GM23248 (cell line): ENCODE measurements around the gene SLC16A2. TPM values are rescaled to one million over a fixed set of nuclear protein-coding genes. Genes with fewer than 3 reads are reported as not detected.
"Not testable (repeated sequence)": the region's sequence is repeated elsewhere in the genome, so short reads cannot be mapped to it uniquely, and the experiment has no call there.

Experiments used
- DNase-seq: peaks from one replicate; pipeline ENCODE4 v3.0.0-alpha.2; 2015
- H2AFZ ChIP-seq: fragments of 200-600 bp; sonication (generic); 2 replicates; pipeline ENCODE4 v1.6.1; 2016; ENCODE audit warnings: antibody characterized with exemption
- H3F3A ChIP-seq: fragments of 200-600 bp; sonication (generic); 2 replicates; pipeline ENCODE4 v1.6.1; 2016; ENCODE audit warnings: mild to moderate bottlenecking, antibody characterized with exemption, mixed run types; ENCODE audit not compliant: insufficient read depth
- H3K27ac ChIP-seq: fragments of 200-600 bp; sonication (generic); 2 replicates; pipeline ENCODE4 v1.5.1; 2016; ENCODE audit warnings: mild to moderate bottlenecking
- H3K27me3 ChIP-seq: fragments of 200-600 bp; sonication (generic); replicated peaks from 2 replicates; pipeline ENCODE4 v1.6.1; 2016; ENCODE audit warnings: mild to moderate bottlenecking; ENCODE audit not compliant: insufficient read depth
- H3K36me3 ChIP-seq: fragments of 200-600 bp; sonication (generic); 2 replicates; pipeline ENCODE4 v1.6.1; 2016; ENCODE audit warnings: low read depth, mild to moderate bottlenecking
- H3K4me1 ChIP-seq: fragments of 200-600 bp; sonication (generic); 2 replicates; pipeline ENCODE4 v1.6.1; 2016; ENCODE audit warnings: mild to moderate bottlenecking; ENCODE audit not compliant: insufficient read depth
- H3K4me2 ChIP-seq: fragments of 200-600 bp; sonication (generic); one replicate; pipeline ENCODE4 v1.6.1; 2016; ENCODE audit warnings: mild to moderate bottlenecking; ENCODE audit not compliant: unreplicated experiment
- H3K4me3 ChIP-seq: fragments of 200-600 bp; sonication (generic); 2 replicates; pipeline ENCODE4 v1.5.1; 2016; ENCODE audit warnings: mild to moderate bottlenecking
- H3K79me2 ChIP-seq: fragments of 200-600 bp; sonication (generic); 2 replicates; pipeline ENCODE4 v1.6.1; 2016; ENCODE audit warnings: mild to moderate bottlenecking; ENCODE audit not compliant: insufficient read depth
- H3K9ac ChIP-seq: fragments of 200-600 bp; sonication (generic); 2 replicates; pipeline ENCODE4 v1.6.1; 2016; ENCODE audit warnings: mild to moderate bottlenecking
- H3K9me2 ChIP-seq: fragments of 200-600 bp; sonication (generic); 2 replicates; pipeline ENCODE4 v1.6.1; 2016; ENCODE audit warnings: mixed run types, mild to moderate bottlenecking, moderate library complexity; ENCODE audit not compliant: insufficient read depth
- H3K9me3 ChIP-seq: fragments of 200-600 bp; sonication (generic); one replicate; pipeline ENCODE4 v1.6.1; 2017; ENCODE audit warnings: low read depth
- H4K20me1 ChIP-seq: fragments of 200-600 bp; sonication (generic); 2 replicates; pipeline ENCODE4 v1.6.0; 2016; ENCODE audit not compliant: insufficient read depth
- EZH2 ChIP-seq: fragments of 200-600 bp; sonication (generic); IDR thresholded peaks from 2 replicates; pipeline ENCODE4 v1.6.1; 2018; ENCODE audit warnings: antibody characterized with exemption, mild to moderate bottlenecking; ENCODE audit not compliant: insufficient read depth, poor library complexity, severe bottlenecking
- EZH2phosphoT487 ChIP-seq: fragments of 200-600 bp; sonication (generic); IDR thresholded peaks from 2 replicates; pipeline ENCODE4 v1.6.1; 2018; ENCODE audit warnings: antibody characterized with exemption, moderate library complexity, mild to moderate bottlenecking, low read depth; ENCODE audit not compliant: insufficient read depth
- WGBS, 2 experiments: methylation state at CpG; one replicate each; pipeline ENCODE4 v1.1.6; 2015 to 2017; ENCODE audit warnings: low lambda C conversion rate in 2 of 2, low coverage in 1 of 2; ENCODE audit errors: missing lambda C conversion rate in 2 of 2; 5-methylcytosine and 5-hydroxymethylcytosine counted together
- in situ Hi-C: fragments of 300-500 bp; cut with MboI; formaldehyde crosslinking; loops from 2 replicates; pipeline ENCODE4 v1.15.0; 2020
- polyA plus RNA-seq: library from polyadenylated mRNA; unstranded; fragments of >200 nt; fragmentation: Nextera tagmentation; extraction: Ambion mirVana; gene quantifications from 2 replicates; pipeline ENCODE4 v1.2.1, GENCODE V29; 2016
- total RNA-seq: library from RNA; depleted of rRNA; stranded (reverse); fragments of >200 nt; shearing (Covaris generic); gene quantifications from 2 replicates; pipeline ENCODE4 v1.2.3, GENCODE V29; 2014

SLC16A2 gene
- total and polyA plus RNA-seq, 2 experiments from 2014 or later = 53.0 to 55.6 TPM

GRCh38 chrX:74509989-74510388 lies 88.7 kb downstream of the SLC16A2 start:
- Histone ChIP-seq H3K4me1 (peaks cover 8% of the 10 kb centered on the region; the same call in 1 of the 2 replicates), H3K27me3 (no peaks in the 10 kb centered on the region), H3K9me2 (no peaks in the 10 kb centered on the region), H3K4me3 (no peak overlapping the region), H3K36me3 (no peaks in the 10 kb centered on the region), H3K9ac (no peak overlapping the region), H3K79me2 (no peaks in the 10 kb centered on the region), H3F3A (no peaks in the 10 kb centered on the region), H3K4me2 (no peak overlapping the region), H3K27ac (0 out of 2 replicates have a peak overlapping the region, but pooled peaks have one; percentile 6), H2AFZ (no peak overlapping the region), H3K9me3 (no peaks in the 10 kb centered on the region), H4K20me1 (no peaks in the 10 kb centered on the region)
- peak; percentile 26 for DNase-seq
- TF ChIP-seq EZH2 (no peak), EZH2phosphoT487 (no peak)
- in situ Hi-C loops = no loop called here

GRCh38 chrX:74510401-74510800 lies 89.1 kb downstream of the SLC16A2 start:
- Histone ChIP-seq H3F3A (no peaks in the 10 kb centered on the region), H3K9me3 (no peaks in the 10 kb centered on the region), H3K9ac (no peak overlapping the region), H3K9me2 (no peaks in the 10 kb centered on the region), H3K4me3 (no peak overlapping the region), H2AFZ (no peak overlapping the region), H3K79me2 (no peaks in the 10 kb centered on the region), H3K4me2 (no peak overlapping the region), H4K20me1 (no peaks in the 10 kb centered on the region), H3K36me3 (no peaks in the 10 kb centered on the region), H3K27ac (0 out of 2 replicates have a peak overlapping the region, but pooled peaks have one; percentile 6), H3K4me1 (peaks cover 8% of the 10 kb centered on the region; the same call in 1 of the 2 replicates), H3K27me3 (no peaks in the 10 kb centered on the region)
- TF ChIP-seq EZH2phosphoT487 = no peak
- no peak for TF ChIP-seq EZH2
- DNase-seq = no peak
- in situ Hi-C loops = no loop called here

GRCh38 chrX:74511704-74512103 lies 90.4 kb downstream of the SLC16A2 start:
- TF ChIP-seq EZH2 (no peak), EZH2phosphoT487 (no peak)
- Histone ChIP-seq H3K4me1 (peaks cover 8% of the 10 kb centered on the region; the same call in 1 of the 2 replicates), H3K79me2 (no peaks in the 10 kb centered on the region), H3K4me3 (no peak overlapping the region), H3K9me2 (no peaks in the 10 kb centered on the region), H2AFZ (no peak overlapping the region), H4K20me1 (no peaks in the 10 kb centered on the region), H3K27me3 (no peaks in the 10 kb centered on the region), H3K9me3 (no peaks in the 10 kb centered on the region), H3K9ac (no peak overlapping the region), H3K27ac (no peak overlapping the region), H3K4me2 (no peak overlapping the region), H3F3A (no peaks in the 10 kb centered on the region), H3K36me3 (no peaks in the 10 kb centered on the region)
- 96 to 100% methylated on average over 3 of the region's 3 CpGs for WGBS, 2 experiments
- no peak for DNase-seq
- in situ Hi-C loops = no loop called here

- H4K20me1 ChIP-seq = no peaks in the 10 kb centered on the region
- H3K9me2 ChIP-seq = no peaks in the 10 kb centered on the region
- no peaks in the 10 kb centered on the region for H3K27me3 ChIP-seq
- no peaks in the 10 kb centered on the region for H3F3A ChIP-seq
- H3K9ac ChIP-seq = no peak overlapping the region
- in situ Hi-C loops = no loop called here
- no peaks in the 10 kb centered on the region for H3K9me3 ChIP-seq
- no peaks in the 10 kb centered on the region for H3K79me2 ChIP-seq
- no peak overlapping the region for H3K27ac ChIP-seq
- DNase-seq = no peak
- H2AFZ ChIP-seq = no peak overlapping the region
- no peak overlapping the region for H3K4me3 ChIP-seq
- 50 to 100% methylated on average over 1 to 2 of the region's 2 CpGs for WGBS, 2 experiments
- H3K4me2 ChIP-seq = no peak overlapping the region
- TF ChIP-seq EZH2 (no peak), EZH2phosphoT487 (no peak)
- no peaks in the 10 kb centered on the region for H3K36me3 ChIP-seq
- peaks cover 8% of the 10 kb centered on the region; the same call in 1 of the 2 replicates for H3K4me1 ChIP-seq
These were observed 93.1 kb downstream of the SLC16A2 start for GRCh38 chrX:74514384-74514783.

- Histone ChIP-seq H3F3A (no peaks in the 10 kb centered on the region), H4K20me1 (no peaks in the 10 kb centered on the region), H3K36me3 (no peaks in the 10 kb centered on the region), H3K27ac (no peak overlapping the region), H3K79me2 (no peaks in the 10 kb centered on the region), H3K9me2 (no peaks in the 10 kb centered on the region), H3K27me3 (no peaks in the 10 kb centered on the region), H3K9ac (no peak overlapping the region), H3K4me2 (no peak overlapping the region), H3K4me1 (peaks cover 6% of the 10 kb centered on the region; the same call in 1 of the 2 replicates), H3K4me3 (no peak overlapping the region), H2AFZ (no peak overlapping the region), H3K9me3 (no peaks in the 10 kb centered on the region)
- no peak for DNase-seq
- in situ Hi-C loops = no loop called here
- TF ChIP-seq EZH2phosphoT487 = no peak
- TF ChIP-seq EZH2 = no peak
- WGBS, 2 experiments = 26 to 33% methylated on average over 2 of the region's 2 CpGs
These were observed 94.1 kb downstream of the SLC16A2 start for GRCh38 chrX:74515356-74515755.

GRCh38 chrX:74516013-74516412 lies 94.7 kb downstream of the SLC16A2 start:
- H3F3A ChIP-seq, H3K4me1 ChIP-seq, H4K20me1 ChIP-seq, in situ Hi-C loops, H3K9me3 ChIP-seq, H3K27ac ChIP-seq, H3K9ac ChIP-seq, H3K79me2 ChIP-seq, H3K9me2 ChIP-seq, H2AFZ ChIP-seq, DNase-seq, H3K4me3 ChIP-seq, H3K27me3 ChIP-seq, H3K36me3 ChIP-seq, H3K4me2 ChIP-seq: not testable (repeated sequence)
- 88 to 100% methylated on average over 1 of the region's 1 CpG for WGBS, 2 experiments
